ENCODE results near the gene UBE2J2.

- TF ChIP-seq CTCF (IDR thresholded peaks at IDR 0.05) (no peak), ZFX (IDR thresholded peaks at IDR 0.05; ENCODE audit: borderline replicate concordance) (no peak)
Observed at GRCh38 chr1:1250786-1251284, 22.8 kb downstream of the UBE2J2 start.
